GM19025 (cell line): ENCODE results near the gene HAUS8.

ENCODE experiments used
- ATAC-seq: cut with Tn5 transposase; IDR thresholded peaks from one replicate; pipeline ENCODE4 v1.9.1; 2021; ENCODE audit warnings: mild to moderate bottlenecking, low read depth, moderate library complexity; ENCODE audit not compliant: unreplicated experiment

The HAUS8 gene

GRCh38 chr19:17002455-17002854, 72.8 kb downstream of the HAUS8 start:
- ATAC-seq = no peak

DNA sequence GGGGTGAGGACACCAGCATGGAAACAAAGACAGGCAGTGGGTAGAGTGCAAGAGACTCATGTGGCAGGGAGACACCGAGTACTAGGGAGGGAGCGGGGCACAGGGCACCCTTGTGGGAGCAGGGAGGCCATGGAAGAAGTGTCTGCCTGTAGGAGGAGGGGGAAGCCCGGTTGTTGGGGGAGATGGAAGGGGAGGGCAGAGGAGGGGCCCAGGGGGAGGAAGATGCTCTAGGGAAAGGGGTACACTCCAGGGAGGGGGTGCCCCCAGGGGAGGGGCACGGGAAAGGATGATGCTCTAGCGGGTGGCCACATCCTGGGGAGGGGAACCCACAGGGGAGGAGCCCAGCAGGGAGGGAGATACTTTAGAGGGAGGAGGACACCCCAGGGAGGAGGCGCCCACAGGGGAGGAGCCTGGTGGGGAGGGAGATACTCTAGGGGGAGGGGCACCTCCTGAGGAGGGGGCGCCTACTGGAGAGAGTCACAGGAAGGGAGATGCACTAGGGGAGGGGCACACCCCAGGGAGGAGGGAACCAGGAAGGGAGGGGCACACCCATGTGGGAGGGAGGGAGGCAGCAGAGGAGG, 73.6 kb downstream of the HAUS8 start:
- no peak for ATAC-seq
